Fibroblast of skin of abdomen (primary cell): Measurements from ENCODE around the gene ZNF682. TPM values are rescaled to one million over a fixed set of nuclear protein-coding genes. Genes with fewer than 3 reads are reported as not detected.
"Not testable (repeated sequence)": the region's sequence is repeated elsewhere in the genome, so short reads cannot be mapped to it uniquely, and the experiment has no call there.

ENCODE experiments used
- DNase-seq: peaks from one replicate; pipeline ENCODE4 v3.0.0-alpha.2; 2013
- polyA plus RNA-seq, 2 experiments: library from polyadenylated mRNA; unstranded; fragments of 120-200 nt; gene quantifications; one replicate each; pipeline ENCODE4 v1.2.1, GENCODE V29; 2013; ENCODE audit not compliant: insufficient read length in 2 of 2

The ZNF682 gene
- 2.3 TPM for polyA plus RNA-seq (2013, experiment 1 of 2; ENCODE audit: insufficient read length)
- polyA plus RNA-seq (2013, experiment 2 of 2; ENCODE audit: insufficient read length): 2.4 TPM

DNA sequence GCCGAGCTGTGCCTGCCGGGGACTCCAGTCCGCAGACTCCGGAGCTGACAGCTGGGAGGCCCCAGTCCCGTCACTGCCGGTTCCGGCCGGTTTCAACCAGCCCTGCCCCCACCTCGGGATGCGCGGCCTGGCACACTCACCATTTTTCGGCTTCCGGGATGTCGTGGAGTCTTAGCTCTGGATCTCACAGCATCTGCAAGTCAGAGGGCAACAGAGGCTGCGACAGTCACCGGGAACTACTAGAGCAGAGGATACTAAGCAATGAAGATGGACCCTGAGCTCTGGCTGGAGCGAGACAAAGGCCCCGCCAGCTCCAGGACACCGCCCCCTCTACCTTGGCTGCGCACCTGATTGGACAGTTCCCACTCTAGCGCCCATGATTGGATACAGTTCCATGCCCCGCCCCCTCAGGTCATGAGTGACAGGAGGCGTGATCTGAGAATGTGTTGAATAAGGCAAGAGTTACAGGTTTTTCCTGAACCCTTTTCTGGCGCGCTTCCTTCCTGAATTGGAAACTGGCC is at the start of gene ZNF682:
TSS of gene ZNF682 (minus strand) at position 303 of the 521 bp plus-strand sequence. CDS start at position 143, 160 bp downstream.
- DNase-seq: peak; percentile 95

DNA sequence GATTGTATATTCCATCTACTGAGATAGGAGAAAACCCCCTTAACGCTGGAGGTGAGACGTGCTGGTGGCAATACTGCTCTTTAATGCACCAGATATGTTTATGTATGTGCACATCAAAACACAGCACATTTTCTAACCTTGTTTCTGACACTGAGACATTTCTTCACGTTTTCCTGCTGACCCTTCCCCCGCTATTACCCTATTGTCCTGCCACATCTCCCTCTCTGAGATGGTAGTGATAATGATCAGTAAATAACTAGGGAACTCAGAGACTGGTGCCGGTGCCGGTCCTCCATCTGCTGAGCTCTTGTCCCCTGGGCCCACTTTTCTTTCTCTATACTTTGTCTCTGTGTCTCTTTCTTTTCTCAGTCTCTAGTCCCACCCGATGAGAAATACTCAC is 43.6 kb upstream of the ZNF682 start:
- not testable (repeated sequence) for DNase-seq

DNA sequence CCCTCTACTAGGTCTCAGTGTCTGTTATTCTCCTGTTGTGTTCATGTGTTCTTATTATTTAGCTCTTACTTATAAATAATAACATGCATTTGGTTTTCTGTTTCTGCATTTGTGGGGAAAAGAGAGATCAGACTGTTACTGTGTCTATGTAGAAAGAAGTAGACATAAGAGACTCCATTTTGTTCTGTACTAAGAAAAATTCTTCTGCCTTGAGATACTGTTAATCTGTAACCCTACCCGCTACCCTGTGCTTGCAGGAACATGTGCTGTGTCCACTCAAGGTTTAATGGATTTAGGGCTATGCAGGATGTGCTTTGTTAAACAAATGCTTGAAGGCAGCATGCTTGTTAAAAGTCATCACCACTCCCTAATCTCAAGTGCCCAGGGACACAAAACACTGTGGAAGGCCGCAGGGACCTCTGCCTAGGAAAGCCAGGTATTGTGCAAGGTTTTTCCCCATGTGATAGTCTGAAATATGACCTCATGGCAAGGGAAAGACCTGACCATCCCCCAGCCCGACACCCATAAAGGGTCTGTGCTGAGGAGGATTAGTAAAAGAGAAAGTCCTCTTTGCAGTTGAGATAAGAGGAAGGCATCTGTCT is 43.0 kb upstream of the ZNF682 start:
- DNase-seq: not testable (repeated sequence)

GRCh38 chr19:20080656-20081055 is 41.4 kb upstream of the ZNF682 start:
- DNase-seq: no peak

- no peak for DNase-seq
Observed at GRCh38 chr19:20079476-20079875, 40.2 kb upstream of the ZNF682 start.

DNA sequence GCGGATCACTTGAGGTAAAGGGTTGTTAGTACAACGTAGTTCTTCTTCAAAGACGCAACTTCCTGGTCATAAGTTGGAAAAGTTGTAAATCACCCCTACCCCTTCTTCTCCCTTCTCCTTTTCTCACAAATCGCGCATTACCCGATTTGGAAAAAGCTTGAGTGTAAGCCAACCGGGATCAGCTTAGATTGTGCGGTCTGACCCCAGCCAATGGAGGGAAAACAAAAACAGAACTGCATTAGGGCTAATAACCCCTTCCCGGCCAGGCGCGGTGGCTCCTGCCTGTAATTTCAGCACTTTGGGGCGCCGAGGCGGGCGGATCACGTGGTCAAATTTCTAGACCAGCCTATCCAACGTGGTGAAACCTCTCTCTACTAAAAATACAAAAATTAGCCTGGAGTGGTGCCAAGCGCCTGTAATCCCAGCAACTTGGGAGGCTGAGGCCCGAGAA is 39.3 kb upstream of the ZNF682 start:
- DNase-seq: peak; percentile 27

DNA sequence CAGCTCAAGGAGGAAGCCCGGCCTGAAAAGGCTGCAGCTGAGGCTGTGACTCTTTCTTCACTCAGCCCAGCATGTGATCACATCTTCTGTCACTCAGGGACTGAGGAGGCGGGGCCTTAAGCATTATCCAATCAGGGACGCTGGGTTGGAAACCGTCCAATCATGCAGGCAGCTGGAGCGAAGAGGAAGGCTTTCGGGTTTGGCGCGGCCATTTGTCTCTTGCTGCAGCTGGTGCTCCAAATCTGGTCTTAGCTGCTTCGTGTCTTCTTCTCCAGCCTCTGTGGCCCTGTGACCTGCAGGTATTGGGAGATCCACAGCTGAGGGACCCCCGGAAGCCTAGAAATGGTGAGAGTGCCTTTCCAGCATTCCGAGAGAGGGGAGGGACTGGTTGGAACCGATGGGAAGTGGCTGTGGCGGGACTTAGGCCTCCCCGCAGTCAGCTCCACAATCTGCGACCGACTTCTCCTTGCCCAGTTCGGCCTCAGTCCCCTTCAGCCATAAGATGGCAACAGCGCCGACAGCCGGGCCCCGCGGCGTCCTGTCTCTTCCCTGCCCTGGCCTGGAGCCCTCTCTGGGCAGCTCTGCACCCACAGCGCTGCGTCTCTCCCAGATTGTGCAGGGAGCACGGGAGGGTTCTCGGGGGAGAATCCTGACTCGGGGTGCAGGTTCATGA is 38.6 kb upstream of the ZNF682 start, which contains the start of gene ZNF90:
TSS of gene ZNF90 (plus strand) at position 210 of the 673 bp plus-strand sequence. CDS start at position 343, 133 bp downstream.
- peak; percentile 96 for DNase-seq

DNA sequence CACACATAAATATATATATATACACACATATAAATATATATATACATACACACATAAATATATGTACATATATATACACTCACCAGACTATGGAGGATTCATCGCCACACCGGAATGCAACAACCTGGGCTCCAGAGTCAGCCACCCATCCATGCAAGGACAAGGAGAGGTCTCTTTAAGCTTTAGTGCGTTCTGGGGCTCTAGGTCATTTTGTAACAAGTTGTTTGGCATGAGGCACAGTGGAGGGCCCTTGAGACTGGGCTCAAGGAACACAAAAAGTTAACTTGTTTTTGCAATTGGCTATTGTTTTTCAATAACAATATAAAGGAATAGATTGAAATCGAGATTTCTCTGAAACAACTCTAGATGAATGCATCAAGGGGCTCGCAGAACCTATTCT is 33.6 kb upstream of the ZNF682 start:
- DNase-seq: no peak

DNA sequence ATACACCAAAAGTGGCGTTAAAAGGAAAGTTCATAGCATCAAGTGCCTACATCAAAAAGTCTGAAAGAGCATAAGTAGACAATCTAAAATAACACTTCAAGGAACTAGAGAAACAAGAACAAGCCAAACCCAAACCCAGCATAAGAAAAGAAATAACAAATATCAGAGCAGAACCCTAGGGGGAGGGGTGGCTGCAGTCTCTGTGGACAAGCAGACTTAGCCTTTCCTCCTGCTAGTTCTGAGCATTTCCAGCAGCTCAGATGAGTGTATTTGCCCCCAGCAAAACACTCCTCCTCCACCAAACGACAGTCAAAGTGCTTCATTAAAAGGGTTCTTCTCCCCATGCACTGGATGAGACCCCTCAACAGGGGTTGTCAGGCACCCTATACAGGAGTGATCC is 31.4 kb upstream of the ZNF682 start:
- DNase-seq: no peak

DNA sequence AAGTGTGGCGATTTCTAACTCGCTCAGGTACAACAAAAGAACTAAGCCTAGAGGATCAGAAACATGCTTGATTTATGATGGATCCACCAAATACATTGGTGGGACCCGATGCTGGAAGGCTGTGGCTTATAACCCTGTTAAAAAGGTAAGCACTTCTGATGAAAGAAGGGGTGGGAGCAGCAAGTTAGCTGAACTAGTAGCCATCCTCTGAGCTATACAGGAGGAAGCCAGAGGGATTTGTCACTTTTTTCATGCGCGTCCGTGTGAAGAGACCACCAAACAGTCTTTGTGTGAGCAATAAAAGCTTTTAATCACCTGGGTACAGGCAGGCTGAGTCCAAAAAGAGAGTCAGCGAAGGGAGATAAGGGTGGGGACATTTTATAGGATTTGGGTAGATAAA is 29.3 kb upstream of the ZNF682 start:
- DNase-seq: not testable (repeated sequence)

DNA sequence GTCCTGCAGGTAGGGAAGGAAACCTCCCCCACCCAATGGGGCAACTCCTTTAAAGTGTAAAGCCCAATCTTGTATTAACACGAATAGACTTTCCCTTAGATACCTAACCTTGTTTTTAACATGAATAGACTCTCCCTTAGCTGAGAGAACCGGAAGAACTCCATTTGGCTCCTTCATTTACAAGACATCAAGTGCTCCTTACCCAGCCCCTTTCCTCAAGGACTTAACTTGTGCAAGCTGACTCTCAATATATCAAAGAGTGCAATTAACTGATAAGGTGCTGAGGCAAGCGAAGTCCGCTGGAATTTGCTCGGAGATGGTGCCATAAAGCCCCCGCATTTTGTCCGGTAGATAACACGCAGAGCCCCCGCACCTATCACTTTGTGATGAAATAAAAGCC is 28.6 kb upstream of the ZNF682 start:
- no peak for DNase-seq

- no peak for DNase-seq
Observed at GRCh38 chr19:20066861-20067260, 27.6 kb upstream of the ZNF682 start.

GRCh38 chr19:20060282-20060681 is 21.0 kb upstream of the ZNF682 start:
- no peak for DNase-seq

GRCh38 chr19:20058738-20059137 is 19.4 kb upstream of the ZNF682 start:
- not testable (repeated sequence) for DNase-seq

- DNase-seq: peak; percentile 98
Observed at GRCh38 chr19:20051841-20052768, 12.8 kb upstream of the ZNF682 start.

DNA sequence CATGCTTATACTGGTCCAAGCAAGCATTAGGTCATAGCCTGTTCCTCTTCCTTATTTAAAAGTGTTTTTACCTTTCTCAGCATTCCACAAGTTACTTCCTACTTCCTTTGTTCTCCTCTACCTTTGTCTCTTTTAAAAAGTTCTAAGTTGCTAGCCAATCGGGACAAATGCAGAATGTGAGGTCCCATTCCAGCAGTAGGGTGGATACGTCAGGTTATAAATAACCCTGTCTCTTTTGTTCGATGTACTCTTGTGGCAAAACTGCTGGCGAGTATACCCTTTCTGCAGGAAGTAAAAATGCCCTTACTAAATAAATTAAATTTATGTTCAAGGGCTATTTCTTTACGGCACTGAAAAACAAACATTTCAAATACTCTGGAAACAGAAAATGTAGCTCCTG is 6.4 kb upstream of the ZNF682 start:
- DNase-seq: not testable (repeated sequence)

GRCh38 chr19:20044663-20045062 is 5.4 kb upstream of the ZNF682 start:
- DNase-seq: no peak

- DNase-seq: peak; percentile 2
Observed at GRCh38 chr19:20038358-20039202, 725 bp downstream of the ZNF682 start.

GRCh38 chr19:20035935-20036334 is 3.4 kb downstream of the ZNF682 start:
- DNase-seq: no peak

GRCh38 chr19:20028611-20029010 is 10.7 kb downstream of the ZNF682 start:
- DNase-seq: no peak

- no peak for DNase-seq
Observed at GRCh38 chr19:20005741-20006140, 33.6 kb downstream of the ZNF682 start.
